Measurements from ENCODE around the gene LRBA. TPM values are rescaled to one million over a fixed set of nuclear protein-coding genes. Genes with fewer than 3 reads are reported as not detected.

Gene LRBA
- total RNA-seq, 1 donor from 2014 or later: 68.0 TPM

GRCh38 chr4:150384249-150384648 is 630.8 kb downstream of the LRBA start:
- Histone ChIP-seq H3K4me1 (peaks cover 8% of the 10 kb centered on the region), H3K27me3 (no peaks in the 10 kb centered on the region), H3K27ac (no peak overlapping the region), H3K4me3 (no peak overlapping the region), H3K36me3 (no peaks in the 10 kb centered on the region), H3K9me3 (no peaks in the 10 kb centered on the region)
- DNase-seq (ENCODE audit: extremely low spot score in 2 of 2): no peak
- no peak for TF ChIP-seq CTCF (IDR thresholded peaks at IDR 0.05)
- TF ChIP-seq POLR2AphosphoS5 (IDR thresholded peaks at IDR 0.05; ENCODE audit: insufficient read depth in 1 of 2, low read depth in 1 of 2): no peak
- TF ChIP-seq POLR2A (IDR thresholded peaks at IDR 0.05): no peak
- intact Hi-C loops (cut with DNase I): no loop called here

- TF ChIP-seq CTCF (IDR thresholded peaks at IDR 0.05) (no peak), POLR2AphosphoS5 (IDR thresholded peaks at IDR 0.05; ENCODE audit: insufficient read depth in 1 of 2, low read depth in 1 of 2) (no peak), POLR2A (IDR thresholded peaks at IDR 0.05) (no peak)
Observed at GRCh38 chr4:150382028-150382427, 633.1 kb downstream of the LRBA start.

GRCh38 chr4:150381609-150382008 is 633.5 kb downstream of the LRBA start:
- no peak for DNase-seq (ENCODE audit: extremely low spot score in 2 of 2)
- TF ChIP-seq CTCF (IDR thresholded peaks at IDR 0.05) (no peak), POLR2AphosphoS5 (IDR thresholded peaks at IDR 0.05; ENCODE audit: insufficient read depth in 1 of 2, low read depth in 1 of 2) (no peak), POLR2A (IDR thresholded peaks at IDR 0.05) (no peak)
- Histone ChIP-seq H3K27me3 (no peaks in the 10 kb centered on the region), H3K36me3 (no peaks in the 10 kb centered on the region), H3K27ac (no peak overlapping the region), H3K4me1 (peaks cover 8% of the 10 kb centered on the region), H3K4me3 (no peak overlapping the region), H3K9me3 (no peaks in the 10 kb centered on the region)
- intact Hi-C loops (cut with DNase I): no loop called here

More at GRCh38 chr4:150382028-150382427, 633.1 kb downstream of the LRBA start:
- no peaks in the 10 kb centered on the region for H3K27me3 ChIP-seq
- intact Hi-C loops (cut with DNase I): no loop called here
- no peaks in the 10 kb centered on the region for H3K36me3 ChIP-seq
- no peak overlapping the region for H3K27ac ChIP-seq
- DNase-seq (ENCODE audit: extremely low spot score in 2 of 2): no peak
- no peaks in the 10 kb centered on the region for H3K9me3 ChIP-seq
- H3K4me3 ChIP-seq: no peak overlapping the region
- H3K4me1 ChIP-seq: peaks cover 8% of the 10 kb centered on the region

- intact Hi-C loops (cut with DNase I): no loop called here
- no peak for DNase-seq (ENCODE audit: extremely low spot score in 2 of 2)
- no peak overlapping the region for H3K4me3 ChIP-seq
- no peaks in the 10 kb centered on the region for H3K9me3 ChIP-seq
- no peaks in the 10 kb centered on the region for H3K36me3 ChIP-seq
- H3K4me1 ChIP-seq: peaks cover 8% of the 10 kb centered on the region
- TF ChIP-seq CTCF (IDR thresholded peaks at IDR 0.05): no peak
- no peak overlapping the region for H3K27ac ChIP-seq
- no peaks in the 10 kb centered on the region for H3K27me3 ChIP-seq
Observed at GRCh38 chr4:150381036-150381435, 634.0 kb downstream of the LRBA start.

GRCh38 chr4:150379454-150379853 is 635.6 kb downstream of the LRBA start:
- H3K4me3 ChIP-seq: no peak overlapping the region
- TF ChIP-seq POLR2A (IDR thresholded peaks at IDR 0.05): no peak
- intact Hi-C loops (cut with DNase I): no loop called here
- no peak for DNase-seq (ENCODE audit: extremely low spot score in 2 of 2)
- no peaks in the 10 kb centered on the region for H3K27me3 ChIP-seq
- H3K27ac ChIP-seq: no peak overlapping the region
- H3K9me3 ChIP-seq: no peaks in the 10 kb centered on the region
- H3K4me1 ChIP-seq: no peaks in the 10 kb centered on the region
- H3K36me3 ChIP-seq: no peaks in the 10 kb centered on the region

GRCh38 chr4:150375025-150375424 is 640.1 kb downstream of the LRBA start:
- TF ChIP-seq POLR2A (IDR thresholded peaks at IDR 0.05) (no peak), POLR2AphosphoS5 (IDR thresholded peaks at IDR 0.05; ENCODE audit: insufficient read depth in 1 of 2, low read depth in 1 of 2) (no peak), CTCF (IDR thresholded peaks at IDR 0.05) (no peak)
- Histone ChIP-seq H3K4me3 (no peak overlapping the region), H3K27me3 (no peaks in the 10 kb centered on the region), H3K27ac (no peak overlapping the region), H3K4me1 (no peaks in the 10 kb centered on the region), H3K9me3 (no peaks in the 10 kb centered on the region), H3K36me3 (no peaks in the 10 kb centered on the region)
- intact Hi-C loops (cut with DNase I): no loop called here
- no peak for DNase-seq (ENCODE audit: extremely low spot score in 2 of 2)
